ENCODE results near the gene VPS37C. TPM values are rescaled to one million over a fixed set of nuclear protein-coding genes. Genes with fewer than 3 reads are reported as not detected.

VPS37C gene
- total RNA-seq, 1 donor from 2014 or later = 4.5 TPM

DNA sequence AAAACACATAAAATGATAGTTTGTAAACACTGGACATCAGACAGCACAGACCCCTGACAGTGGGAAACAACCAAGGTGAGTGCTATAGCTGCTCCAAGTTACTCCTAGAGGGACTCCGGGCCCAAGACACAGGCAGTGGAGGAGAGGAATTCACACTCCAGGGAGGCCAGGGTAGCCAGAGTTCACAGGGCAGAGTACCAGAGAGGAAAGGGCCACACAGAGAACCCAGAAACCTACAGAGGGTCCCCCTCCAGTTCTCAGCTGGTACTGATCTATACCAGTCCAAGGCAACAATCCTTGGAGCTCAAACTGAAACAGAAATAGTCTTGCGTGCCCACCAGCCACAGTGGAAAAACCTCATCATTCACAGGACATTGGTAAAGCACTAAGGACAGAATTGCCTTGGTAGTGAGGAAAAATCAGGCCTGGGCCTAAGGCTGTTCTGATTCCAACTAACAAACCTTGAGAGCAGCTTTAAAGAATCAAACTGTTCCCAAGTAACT, 7.6 kb downstream of the VPS37C start:
- no peak for DNase-seq

DNA sequence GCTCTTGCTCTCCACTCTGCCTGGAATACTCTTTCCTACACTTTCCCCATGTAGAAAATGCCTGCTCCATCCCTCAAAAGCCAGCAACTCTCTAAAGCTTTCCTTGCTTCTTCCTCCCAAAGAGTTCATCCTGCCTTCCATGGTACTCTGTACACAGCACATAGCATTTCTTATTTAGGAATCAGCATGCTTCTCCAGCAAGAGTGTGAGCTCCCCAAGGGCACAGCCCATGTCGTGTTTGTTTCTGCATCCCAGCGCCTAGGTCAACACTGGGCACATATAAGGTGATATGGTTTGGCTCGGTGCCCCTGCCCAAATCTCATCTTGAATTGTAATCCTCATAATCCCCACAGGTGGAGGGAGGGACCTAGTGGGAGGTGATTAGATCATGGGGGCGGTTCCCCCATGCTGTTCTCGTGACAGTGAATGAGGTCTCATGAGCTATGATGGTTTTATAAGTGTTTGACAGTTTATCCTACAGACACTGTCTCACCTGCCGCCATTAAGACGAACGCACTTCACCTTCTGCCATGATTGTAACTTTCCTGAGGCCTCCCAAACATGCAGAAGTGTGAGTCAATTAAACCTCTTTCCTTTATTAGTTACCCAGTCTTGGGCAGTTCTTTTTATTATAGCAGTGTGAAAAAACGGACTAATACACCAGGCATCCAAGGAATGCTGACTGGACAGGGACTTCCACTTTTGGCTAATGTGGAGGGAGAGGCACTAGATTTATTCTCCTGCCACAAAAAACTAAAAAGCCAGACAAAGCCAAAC, 8.2 kb downstream of the VPS37C start:
- no peak for DNase-seq

DNA sequence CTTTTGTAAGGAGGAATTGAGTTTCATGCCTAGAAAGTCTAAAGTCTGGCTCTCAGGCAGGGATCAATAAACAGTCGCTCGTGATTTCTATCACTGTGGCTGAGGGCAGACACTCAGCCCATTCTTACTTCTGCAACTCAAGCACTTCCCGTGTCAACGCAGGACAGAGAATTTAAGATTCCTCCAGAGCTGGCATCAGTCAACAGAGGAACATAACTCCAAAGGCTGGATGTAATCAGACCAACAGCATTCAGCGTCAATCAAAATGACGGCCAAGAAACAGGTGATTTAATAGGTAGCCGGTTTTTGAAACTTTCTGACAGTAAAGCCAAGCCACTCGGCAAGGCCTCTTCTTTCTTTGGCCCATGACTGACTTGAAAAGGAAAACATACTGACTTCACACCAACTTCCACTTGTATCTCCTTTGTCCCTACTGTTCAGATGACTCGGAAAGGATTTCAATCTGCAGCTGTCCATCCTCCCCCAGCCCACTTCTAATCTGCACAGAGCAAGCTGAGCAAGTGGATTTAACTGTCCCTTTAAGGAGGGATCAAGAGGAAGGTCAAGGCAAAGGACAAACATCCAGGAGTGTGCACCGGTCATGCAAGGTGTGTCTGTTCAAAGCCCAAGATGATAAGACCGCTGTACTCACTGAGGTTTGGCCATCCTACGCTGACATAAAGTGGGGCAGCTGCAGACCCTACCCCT, 9.5 kb downstream of the VPS37C start:
- DNase-seq = no peak

DNA sequence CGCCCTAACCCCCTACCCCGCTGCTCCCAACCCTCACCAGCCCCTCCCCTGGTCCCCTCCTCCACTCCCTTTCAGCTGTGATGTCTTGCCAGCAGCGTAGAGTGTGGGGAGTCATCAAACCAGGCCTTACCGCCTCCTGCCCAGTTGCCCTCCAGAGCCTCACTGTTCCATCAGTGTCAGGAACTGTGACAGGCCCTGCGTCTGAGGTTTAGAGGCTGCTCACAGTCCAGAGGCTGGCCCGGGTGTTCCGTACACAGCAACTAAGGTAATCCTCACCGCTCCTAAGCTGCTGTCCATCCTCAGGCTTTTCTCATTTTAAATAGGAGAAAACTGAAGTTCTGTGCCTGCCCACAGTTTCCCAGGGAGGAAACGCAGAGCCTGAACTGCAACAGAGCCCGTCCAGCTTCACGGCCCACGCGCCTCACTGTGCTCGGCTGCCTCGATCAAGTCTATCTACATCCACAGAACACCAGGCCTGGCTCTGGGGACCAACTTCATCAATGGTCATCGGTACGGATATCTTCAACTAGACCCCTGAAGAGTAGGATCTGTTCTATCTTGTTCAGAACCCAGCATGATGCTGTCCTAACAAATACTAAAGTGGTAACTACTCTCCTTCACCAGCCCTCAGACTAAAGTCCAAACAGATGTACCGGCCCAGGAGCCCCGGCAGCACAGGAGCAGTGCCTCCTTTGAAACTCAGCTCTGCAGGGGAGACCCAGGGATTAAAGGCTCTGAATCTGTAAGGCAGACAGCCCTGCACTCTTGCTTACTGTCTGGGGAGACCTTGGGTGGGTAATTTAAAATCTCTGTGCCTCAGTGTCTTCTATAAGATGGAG, 10.3 kb downstream of the VPS37C start:
- DNase-seq = no peak

DNA sequence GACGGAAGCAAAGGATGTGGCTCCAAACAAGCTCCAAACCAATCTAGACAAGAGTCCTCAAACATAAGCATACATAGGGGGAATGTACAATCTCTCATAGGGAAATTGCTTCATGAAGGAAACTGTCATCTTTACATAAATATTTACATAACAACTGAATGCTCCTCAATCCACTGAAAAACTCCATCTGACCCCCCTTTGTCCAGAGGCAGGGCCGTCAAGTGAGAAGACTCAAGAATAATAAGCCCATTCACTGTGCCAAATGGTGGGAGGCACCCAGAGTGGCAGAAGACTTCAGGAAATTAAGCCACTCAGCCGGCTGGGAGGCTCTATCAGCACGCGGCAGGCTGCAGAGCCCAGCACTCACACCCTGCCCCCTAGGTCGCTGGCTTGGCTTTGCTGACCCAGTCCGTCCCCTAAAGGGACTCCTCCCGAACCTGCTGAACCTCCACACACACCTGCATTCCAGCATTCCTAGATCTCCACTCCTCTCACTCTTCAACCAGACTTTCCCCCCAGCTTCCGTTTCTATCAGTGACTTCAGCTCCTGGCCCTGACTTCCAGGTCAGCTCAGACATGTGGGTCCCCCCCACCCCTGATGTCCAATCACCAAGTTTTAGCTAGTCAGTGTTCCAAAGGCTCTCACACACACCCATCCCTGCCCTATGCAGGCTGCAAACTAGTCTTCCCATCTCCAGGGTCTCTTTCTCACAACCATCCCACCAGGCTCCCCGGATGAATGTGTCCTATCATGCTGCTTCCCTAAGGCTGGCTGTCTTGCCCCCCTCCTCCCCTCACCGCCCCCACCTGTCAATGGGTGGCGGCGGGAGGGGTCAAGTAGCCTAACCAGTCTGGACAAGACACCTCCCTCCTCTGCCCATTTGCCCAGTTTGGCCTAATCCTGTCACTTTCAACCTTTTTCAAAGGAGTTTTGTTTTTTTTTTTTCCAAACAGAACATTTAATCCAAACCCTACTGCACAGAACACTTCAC, 11.3 kb downstream of the VPS37C start:
- no peak for DNase-seq

DNA sequence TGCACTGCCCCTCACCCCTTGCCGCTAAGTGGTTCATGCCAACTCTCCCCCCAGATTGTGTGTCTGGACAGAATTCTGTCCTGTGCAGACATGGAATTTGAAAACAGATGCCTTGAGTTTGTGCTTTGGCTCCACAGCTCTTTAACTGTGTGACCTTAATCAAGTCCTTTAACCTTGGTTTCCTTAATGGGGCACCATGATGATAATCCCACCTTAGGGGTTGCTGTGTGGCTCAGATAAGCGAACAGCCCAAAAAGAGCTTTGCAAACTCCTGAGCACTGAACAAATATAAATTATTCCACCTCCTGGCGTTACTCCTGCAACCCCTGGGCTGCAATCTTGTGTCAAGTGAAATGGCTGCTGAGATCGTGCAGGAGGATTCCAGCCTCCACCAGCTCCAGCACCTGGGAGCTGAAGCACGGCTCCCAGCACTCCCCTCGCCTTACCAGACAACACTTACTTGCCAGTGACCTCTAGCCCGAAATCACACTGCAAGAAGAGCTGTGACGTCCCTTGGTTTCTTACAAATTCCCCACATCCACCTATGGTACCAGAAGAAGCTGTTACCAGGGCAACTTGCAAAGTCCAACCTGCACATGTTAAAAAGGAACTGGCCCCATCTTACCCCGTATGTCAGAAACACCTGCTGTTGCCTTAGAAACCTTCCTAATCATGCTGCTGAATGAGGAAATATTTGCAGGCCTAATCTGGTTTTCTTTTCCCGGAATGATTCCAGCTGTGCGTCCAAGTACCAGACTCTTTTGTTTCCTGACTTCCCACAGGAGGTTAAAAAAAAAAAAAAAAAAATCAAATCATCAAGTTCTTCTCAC, 13.2 kb downstream of the VPS37C start:
- no peak for DNase-seq

DNA sequence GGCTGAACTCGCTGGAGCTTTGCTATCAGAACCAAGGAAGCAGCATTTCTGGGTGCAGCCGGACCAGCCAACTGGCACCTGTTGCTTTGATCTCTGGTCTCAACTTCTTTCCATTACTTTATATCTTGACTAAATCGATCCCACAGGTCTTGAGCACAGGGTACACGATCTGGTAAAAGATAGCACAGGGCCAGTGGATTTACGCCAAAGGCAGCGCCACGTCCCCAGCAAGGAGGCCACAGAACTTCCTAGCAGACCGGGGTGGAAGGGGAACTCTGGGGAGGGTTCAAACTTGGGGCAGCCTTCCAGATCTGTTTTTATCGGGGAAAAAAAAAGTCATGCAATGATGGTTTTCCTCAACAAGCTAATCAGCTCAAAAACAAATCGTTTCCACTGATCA, 14.0 kb downstream of the VPS37C start:
- DNase-seq = no peak

DNA sequence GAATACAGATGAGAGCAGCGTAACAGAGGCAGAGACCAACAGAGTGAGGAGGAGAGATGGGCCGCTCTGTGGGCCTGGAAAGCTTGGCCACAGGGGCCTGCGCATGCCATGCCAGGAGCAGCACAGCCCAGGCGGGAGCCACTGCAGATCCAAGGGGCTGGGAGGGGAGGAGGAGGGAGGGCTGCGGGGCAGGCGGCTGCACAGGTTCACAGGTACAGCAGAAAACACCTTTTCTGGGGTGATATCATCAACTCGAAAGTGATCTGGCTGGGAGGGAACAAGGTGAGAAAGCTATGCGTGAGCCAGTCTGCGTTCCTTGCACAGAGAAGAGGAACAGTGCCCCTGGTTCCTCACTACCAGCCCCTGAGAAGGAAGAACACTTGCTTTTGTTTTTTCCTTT, 14.8 kb downstream of the VPS37C start:
- no peak for DNase-seq

DNA sequence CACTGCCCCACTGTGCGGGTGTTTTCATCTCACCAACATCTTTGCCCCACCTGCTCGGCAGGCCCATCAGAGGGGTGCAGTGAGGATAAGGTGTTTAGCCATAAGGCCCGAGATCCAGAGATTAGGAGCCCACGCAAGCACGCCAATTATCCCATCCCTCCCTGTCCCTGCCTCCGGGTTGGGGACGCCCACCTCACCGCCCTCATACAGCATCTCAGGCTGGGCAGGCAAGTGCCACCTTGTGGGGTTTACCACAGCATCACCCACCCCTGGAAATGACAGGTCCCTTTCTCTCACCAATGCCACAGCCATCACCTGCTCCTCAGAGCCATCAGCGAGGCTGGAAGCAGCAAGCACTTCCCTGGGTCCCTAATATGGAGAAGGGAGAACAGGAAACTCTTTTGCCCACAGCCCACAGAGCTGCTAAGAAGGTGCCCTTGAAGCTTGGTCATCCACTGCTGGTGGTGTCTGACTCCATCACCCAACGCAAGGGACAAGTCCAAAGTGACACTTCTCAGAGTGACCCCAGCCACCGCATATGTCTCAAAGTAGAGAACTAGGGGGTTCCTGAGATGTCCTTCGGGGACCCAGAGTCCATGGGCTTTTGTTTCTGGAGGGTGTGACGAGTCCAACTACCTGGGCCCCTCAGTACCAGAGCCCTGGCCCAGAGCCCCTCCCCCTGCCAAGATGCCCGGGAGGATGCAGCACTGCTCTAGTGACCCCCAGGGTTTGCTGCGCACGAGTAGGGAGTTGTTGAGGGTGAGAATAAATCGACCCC, 15.8 kb downstream of the VPS37C start:
- DNase-seq = no peak

DNA sequence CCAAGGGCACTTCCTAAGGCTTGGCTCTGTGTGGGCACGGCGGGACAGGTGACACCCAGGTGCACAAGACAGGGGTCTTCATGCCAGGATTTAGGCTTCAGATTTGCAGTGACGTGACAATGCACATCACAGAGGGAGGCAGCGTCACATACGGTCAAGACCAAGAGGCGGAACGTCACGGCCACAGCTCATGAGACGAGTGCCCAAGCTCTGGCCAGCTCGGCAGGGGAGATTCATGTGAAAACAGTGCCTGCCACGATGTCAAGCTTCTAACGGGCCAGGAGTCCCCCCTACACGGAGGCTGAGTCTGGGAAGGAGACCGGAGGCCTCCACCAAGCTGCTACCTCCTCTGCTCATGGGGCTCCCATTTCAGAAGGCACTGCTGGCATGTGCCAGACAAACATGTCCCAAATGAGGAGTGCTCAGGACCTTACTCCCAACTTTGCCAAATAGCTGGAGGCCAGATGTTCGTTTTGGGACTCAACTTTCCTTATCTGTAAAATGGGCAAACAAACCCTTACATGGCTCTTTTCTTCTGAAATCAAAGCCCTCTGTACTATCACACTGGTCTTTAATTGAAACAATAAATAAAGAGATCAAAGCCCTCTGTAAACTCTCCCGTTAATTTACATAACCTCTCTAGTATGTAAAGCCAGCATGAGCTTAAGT, 16.6 kb downstream of the VPS37C start:
- no peak for DNase-seq

DNA sequence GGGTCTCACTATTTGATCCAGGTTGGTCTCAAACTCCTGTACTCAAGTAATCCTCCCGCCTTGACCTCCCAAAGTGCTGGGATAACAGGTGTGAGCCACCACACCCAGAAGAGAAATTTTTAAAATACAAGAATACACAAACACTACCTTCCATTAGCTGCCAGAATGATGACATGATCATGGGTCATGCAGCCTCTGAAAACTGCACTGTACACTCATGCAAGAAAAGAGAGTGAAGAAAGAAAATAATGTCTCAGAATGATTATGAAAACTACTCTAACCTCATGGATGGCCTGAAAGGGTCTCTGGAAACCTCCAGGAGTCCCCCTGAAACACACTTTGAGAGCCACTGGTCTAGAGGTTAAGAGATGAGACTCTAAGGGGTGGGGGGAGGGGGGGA, 18.8 kb downstream of the VPS37C start:
- DNase-seq = no peak

DNA sequence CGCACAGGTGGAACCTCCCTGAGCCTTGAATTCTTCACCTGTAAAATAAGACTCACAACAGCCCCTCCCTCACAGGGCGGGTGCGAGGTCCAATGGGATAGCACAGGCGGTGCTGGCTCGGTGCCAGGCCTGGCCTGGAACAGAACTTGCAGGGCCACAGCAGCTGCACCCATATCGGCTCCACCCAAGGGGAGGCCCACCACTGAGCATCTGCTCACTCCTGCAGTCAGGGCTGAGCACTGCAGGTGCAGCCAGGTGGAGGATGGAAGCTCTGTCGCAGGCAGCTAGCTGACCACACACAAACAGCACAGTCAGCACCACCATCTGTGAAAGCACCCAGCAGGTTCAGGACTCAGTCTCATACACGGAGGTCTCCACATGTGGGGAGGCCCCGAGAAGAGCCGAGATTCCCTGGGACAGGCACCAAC, 19.6 kb downstream of the VPS37C start:
- DNase-seq = no peak

DNA sequence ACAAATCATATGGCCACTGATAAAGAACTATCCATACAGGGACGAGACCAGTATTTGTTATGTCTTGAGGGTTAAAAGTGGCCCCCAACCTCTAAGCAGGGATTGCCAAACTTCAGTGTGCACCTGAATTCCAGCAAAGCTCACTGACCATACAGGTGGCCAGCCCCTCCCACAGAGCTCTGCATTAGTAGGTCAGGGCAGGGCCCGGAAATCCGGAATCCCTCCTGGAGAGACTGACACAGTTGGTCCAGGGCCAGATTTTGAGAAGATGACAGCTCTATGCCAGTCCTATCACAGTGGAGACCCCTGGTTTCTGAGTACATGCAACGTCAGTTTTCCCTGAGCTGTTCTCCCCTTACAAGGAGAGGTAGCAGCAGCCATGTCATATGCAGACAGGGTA, 20.8 kb downstream of the VPS37C start:
- no peak for DNase-seq

DNA sequence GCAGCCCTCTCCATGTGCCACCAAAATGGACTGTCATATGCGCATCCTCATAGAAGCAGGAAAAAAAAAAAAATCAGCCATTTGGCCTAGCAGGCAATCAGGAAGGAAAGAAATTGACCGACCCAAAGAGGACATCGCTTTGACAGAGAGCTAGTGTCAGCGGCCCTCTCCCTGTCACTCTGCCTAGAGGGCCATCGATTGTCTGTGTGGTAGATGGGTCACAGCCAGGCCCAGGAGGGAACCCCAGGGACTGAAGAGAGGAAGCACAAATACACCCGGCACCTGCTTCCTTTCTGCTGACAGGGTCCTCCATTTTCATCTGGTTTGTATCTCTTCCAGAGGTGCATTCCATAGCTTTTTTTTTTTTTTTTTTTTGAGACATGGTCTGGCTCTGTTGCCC, 21.8 kb downstream of the VPS37C start:
- DNase-seq = no peak

DNA sequence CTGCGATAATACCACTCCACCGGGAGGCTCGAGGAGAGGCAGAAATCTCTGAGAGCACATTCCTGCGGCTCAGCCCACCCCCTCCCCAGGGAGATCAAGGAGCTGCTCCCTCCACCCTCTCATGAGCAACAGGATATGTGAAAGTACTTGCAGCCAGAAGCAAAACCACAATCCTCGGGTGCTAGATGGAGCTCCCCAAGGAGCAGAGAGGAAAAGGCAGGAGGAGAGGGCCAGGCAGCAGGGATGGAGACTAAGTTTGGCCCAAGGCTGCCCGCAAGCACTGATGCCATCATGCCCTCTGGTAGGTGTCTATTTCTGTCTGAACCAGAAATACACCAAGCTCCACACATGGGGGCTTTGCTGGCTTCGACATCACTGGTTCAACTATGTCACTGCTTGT, 22.3 kb downstream of the VPS37C start:
- no peak for DNase-seq

DNA sequence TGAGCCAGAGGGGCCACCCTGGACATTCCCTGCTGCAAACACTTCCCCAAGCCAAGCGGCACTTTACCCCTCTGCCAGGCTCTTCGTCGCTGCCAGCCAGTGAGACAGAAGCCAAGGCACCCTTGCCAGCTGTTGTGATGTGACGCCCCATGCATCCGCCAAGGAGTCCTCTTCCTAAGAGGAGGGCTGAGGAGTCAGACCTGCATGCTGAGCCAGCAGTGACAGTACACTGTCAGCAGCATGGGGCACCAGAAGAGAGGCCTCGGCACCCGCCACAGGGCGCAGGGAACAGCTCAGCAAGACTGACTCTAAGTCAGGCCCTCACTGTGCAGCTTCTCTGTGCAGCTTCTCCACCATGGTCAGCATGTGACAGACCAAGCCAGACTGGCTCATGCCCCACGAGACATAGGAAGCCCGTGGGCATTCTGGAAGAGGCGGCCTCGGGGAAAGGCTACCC, 26.4 kb downstream of the VPS37C start:
- DNase-seq = no peak

DNA sequence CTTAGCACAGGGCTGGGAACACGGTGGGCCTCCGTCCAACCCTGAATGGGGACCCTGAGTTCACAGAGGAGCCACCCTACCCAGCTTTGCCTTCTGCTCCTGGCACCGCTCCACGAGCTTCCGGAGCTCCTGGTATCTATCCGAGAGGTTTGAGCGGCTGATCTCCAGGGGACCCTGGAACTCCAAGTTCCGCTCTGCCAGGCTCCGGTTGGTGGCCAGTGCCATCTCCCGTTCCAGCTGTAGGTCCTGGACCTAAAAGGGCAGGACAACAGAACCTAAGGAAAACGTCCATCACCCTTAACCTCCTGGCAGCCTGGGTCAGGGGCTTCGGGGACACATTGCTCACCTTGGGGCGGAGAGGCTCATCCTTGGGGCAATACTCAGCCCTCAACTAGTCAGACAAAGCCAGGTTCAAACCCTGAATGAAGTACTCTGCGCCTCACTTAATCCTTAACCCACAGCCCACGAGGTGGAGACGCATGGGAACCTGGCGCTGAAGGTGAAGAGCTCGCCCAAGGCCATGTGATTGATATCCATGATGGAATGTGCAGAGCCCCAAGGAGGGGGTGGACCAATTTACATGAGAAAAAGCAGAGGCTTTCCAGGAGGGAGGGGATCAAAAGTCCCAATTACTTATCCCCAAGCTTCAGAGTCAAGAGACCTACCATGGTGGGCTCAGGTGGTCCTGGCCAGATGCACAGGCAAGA, 27.1 kb downstream of the VPS37C start:
- no peak for DNase-seq

DNA sequence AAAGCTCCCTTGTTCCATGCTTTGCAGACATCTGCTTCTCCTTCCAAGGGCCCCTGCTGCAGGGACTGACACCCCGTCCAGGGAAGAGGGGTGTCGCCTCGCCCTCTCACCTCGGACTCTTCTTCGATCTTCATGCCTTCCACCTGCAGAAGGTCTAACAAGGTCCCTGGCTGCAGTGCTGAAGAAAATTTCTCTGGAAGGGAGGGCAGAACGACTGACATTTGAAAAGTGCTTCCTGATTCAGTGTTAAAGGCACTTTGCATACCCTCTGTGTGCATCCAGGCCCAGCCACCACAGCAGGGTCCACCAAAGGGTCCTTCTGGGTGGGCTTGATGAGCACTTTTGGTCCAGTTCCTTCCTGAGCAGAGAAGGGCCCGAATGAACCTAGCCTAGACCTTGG, 28.1 kb downstream of the VPS37C start:
- no peak for DNase-seq

DNA sequence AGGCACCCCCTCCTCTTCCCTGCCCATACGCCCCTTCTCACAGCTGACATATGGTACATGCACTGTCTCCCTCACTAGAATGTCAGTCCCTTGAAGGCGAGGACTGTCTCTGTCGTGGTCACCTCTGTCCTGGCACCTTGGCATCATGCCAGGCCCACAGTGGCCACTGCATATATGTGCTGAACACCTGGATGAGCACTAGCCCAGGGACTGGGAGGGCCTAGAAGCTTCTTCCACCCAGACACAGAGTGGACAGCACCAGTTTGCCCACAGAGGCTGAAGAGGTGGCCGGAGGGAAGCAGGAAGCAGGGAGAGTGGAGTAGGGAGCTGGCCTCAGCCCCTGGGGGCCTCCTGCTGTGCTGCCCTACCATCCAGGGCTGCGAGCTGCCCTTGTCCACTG, 28.6 kb downstream of the VPS37C start:
- no peak for DNase-seq
